NCI-H2171 (cell line): ENCODE results near the gene PDE6C.

Experiments
- DNase-seq: peaks from one replicate; lab custom pipeline; 2025; lab: John Stamatoyannopoulos, UW

Gene PDE6C

GRCh38 chr10:93702210-93703001 lies 90.1 kb downstream of the PDE6C start, which contains the start of gene FRA10AC1:
TSS of gene FRA10AC1 (minus strand) at chr10:93702592. CDS start at chr10:93700106, 2,486 bp downstream.
- peak; percentile 83 for DNase-seq

- no peak for DNase-seq
Observed at GRCh38 chr10:93703066-93703465, 90.7 kb downstream of the PDE6C start.

- DNase-seq: no peak
Observed at GRCh38 chr10:93703841-93704240, 91.5 kb downstream of the PDE6C start.

- no peak for DNase-seq
Observed at GRCh38 chr10:93704451-93704850, 92.1 kb downstream of the PDE6C start.

- no peak for DNase-seq
Observed at GRCh38 chr10:93707623-93708022, 95.3 kb downstream of the PDE6C start.

- DNase-seq: no peak
Observed at GRCh38 chr10:93710333-93710909, 98.1 kb downstream of the PDE6C start.

GRCh38 chr10:93711891-93712290 lies 99.6 kb downstream of the PDE6C start:
- DNase-seq: no peak

GRCh38 chr10:93712593-93712992 lies 100.3 kb downstream of the PDE6C start:
- DNase-seq: no peak

GRCh38 chr10:93715345-93715744 lies 103.0 kb downstream of the PDE6C start:
- DNase-seq: no peak
